ENCODE measurements around the gene CISD3.

The CISD3 gene

DNA sequence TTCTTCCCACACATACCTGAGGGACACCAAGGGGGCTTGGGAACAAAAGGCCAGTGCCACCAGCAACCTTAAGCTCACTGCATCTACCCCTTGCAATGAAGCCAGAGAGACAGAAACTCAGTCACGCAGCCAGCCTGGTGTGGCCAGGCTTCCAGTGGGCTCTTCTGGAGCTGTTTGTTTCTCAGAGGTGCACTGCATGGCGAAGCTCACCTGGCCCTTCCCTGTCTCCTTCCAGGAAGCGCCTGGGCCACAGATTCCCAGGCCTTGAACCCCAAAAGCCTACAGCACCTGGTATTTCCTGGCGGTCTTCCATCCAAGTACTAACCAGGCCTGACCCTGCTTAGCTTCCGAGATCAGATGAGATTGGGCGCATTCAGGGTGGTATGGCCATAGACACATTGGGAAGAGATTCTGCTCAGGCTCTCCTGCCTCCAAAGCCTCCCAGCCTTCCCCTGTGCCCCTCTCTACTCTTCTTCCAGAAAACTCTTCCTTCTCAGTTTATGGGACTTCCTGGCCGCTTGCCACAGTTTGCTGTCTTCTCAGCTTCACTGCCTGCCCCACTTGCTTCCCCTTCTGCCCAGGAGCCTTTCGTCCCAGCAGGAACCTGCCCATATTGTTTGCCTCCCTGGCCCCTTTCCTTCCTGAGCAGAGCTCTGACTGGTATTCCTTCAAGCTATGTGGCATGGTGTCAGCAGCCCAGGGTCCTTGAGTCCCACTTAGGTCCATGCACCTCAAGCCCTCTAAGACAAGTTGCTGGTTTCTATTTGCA, 1.6 kb downstream of the CISD3 start:
- Histone ChIP-seq H3K36me3 (ENCODE audit: insufficient read depth, low read length) (no peaks in the 10 kb centered on the region), H3K4me1 (ENCODE audit: insufficient read depth, low read length, severe bottlenecking) (peaks cover 47% of the 10 kb centered on the region), H3K4me3 (ENCODE audit: low read depth, low read length, poor library complexity, severe bottlenecking) (peak overlapping the region; percentile 75), H3K9me3 (ENCODE audit: low read length) (no peaks in the 10 kb centered on the region), H3K27ac (ENCODE audit: low read depth, low read length, poor library complexity, severe bottlenecking) (no peak overlapping the region), H4K20me1 (ENCODE audit: insufficient read depth, low read length) (no peaks in the 10 kb centered on the region), H3F3A (ENCODE audit: insufficient read depth, low read length) (peaks cover 9% of the 10 kb centered on the region; the same call in 1 of the 2 replicates), H3K4me2 (ENCODE audit: low read length) (peak overlapping the region; percentile 85), H2AFZ (ENCODE audit: low read length) (no peak overlapping the region), H3K9me2 (ENCODE audit: low read depth, low read length) (no peaks in the 10 kb centered on the region), H3K79me2 (ENCODE audit: insufficient read depth, low read length) (no peaks in the 10 kb centered on the region), H3K9ac (ENCODE audit: low read length) (peak overlapping the region; percentile 89), H3K27me3 (ENCODE audit: insufficient read depth, low read length) (0 out of 2 replicates have a peak, but pooled peaks cover 4% of the 10 kb centered on the region)
- TF ChIP-seq, protein P1, sequence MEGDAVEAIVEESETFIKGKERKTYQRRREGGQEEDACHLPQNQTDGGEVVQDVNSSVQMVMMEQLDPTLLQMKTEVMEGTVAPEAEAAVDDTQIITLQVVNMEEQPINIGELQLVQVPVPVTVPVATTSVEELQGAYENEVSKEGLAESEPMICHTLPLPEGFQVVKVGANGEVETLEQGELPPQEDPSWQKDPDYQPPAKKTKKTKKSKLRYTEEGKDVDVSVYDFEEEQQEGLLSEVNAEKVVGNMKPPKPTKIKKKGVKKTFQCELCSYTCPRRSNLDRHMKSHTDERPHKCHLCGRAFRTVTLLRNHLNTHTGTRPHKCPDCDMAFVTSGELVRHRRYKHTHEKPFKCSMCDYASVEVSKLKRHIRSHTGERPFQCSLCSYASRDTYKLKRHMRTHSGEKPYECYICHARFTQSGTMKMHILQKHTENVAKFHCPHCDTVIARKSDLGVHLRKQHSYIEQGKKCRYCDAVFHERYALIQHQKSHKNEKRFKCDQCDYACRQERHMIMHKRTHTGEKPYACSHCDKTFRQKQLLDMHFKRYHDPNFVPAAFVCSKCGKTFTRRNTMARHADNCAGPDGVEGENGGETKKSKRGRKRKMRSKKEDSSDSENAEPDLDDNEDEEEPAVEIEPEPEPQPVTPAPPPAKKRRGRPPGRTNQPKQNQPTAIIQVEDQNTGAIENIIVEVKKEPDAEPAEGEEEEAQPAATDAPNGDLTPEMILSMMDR (IDR thresholded peaks at IDR 0.05; ENCODE audit: low read length), result no peak
- TF ChIP-seq EZH2 (IDR thresholded peaks at IDR 0.05; ENCODE audit: borderline replicate concordance, low read length), result no peak

DNA sequence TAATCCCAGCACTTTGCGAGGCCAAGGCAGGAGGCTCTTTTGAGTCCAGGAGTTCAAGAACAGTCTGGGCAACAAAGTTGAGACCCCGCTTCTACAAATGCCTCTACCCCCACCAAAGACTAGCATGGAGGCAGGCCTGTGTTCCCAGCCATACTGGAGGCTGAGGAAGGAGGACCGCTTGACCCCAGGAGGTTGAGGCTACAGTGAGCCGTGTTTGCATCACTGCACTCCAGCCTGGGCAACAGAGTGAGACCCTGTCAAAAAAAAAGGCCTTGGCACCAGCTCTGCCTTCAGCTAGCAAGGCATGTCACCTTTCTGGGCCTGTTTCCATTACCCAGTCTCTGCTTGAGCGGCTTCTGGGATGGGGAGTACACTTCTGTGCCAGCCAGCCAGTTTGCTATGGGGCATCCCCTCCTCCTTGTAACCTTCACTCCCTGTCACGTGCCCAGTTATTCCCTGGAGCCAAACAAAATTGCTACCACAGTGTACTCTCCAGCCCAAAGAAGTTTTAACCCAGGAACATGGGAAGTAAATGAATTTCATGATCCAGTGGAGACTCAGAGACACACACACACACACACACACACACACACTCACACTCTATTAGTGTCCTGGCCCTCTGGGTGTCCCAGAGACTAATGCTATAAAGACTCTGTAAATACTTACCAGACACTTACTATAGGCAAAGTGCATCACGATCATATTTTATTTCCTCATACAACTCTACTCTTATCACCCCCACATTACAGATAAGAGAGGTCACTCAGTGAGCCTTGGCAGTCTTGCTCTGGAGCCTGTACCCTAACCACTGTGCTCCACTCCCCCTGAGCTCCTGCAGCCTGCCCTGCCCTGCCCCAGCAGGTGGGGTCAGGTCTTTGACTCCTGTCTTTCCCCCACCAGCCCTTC, 2.5 kb downstream of the CISD3 start:
- Histone ChIP-seq H3K36me3 (ENCODE audit: insufficient read depth, low read length) (no peaks in the 10 kb centered on the region), H3F3A (ENCODE audit: insufficient read depth, low read length) (peaks cover 9% of the 10 kb centered on the region; the same call in 1 of the 2 replicates), H3K27me3 (ENCODE audit: insufficient read depth, low read length) (0 out of 2 replicates have a peak, but pooled peaks cover 4% of the 10 kb centered on the region), H3K27ac (ENCODE audit: low read depth, low read length, poor library complexity, severe bottlenecking) (no peak overlapping the region), H3K4me3 (ENCODE audit: low read depth, low read length, poor library complexity, severe bottlenecking) (no peak overlapping the region), H2AFZ (ENCODE audit: low read length) (no peak overlapping the region), H3K9me2 (ENCODE audit: low read depth, low read length) (no peaks in the 10 kb centered on the region), H3K4me1 (ENCODE audit: insufficient read depth, low read length, severe bottlenecking) (peaks cover 47% of the 10 kb centered on the region), H3K9me3 (ENCODE audit: low read length) (no peaks in the 10 kb centered on the region), H3K79me2 (ENCODE audit: insufficient read depth, low read length) (no peaks in the 10 kb centered on the region), H3K4me2 (ENCODE audit: low read length) (no peak overlapping the region), H3K9ac (ENCODE audit: low read length) (no peak overlapping the region), H4K20me1 (ENCODE audit: insufficient read depth, low read length) (no peaks in the 10 kb centered on the region)
- TF ChIP-seq EZH2 (IDR thresholded peaks at IDR 0.05; ENCODE audit: borderline replicate concordance, low read length), result no peak
- TF ChIP-seq, protein P1 (IDR thresholded peaks at IDR 0.05; ENCODE audit: low read length), result no peak

GRCh38 chr17:38733282-38733981, 3.3 kb downstream of the CISD3 start:
- Histone ChIP-seq H3K4me1 (ENCODE audit: insufficient read depth, low read length, severe bottlenecking) (peaks cover 39% of the 10 kb centered on the region), H2AFZ (ENCODE audit: low read length) (no peak overlapping the region), H3K27me3 (ENCODE audit: insufficient read depth, low read length) (0 out of 2 replicates have a peak, but pooled peaks cover 7% of the 10 kb centered on the region), H3K9me2 (ENCODE audit: low read depth, low read length) (no peaks in the 10 kb centered on the region), H3K4me3 (ENCODE audit: low read depth, low read length, poor library complexity, severe bottlenecking) (no peak overlapping the region), H3K4me2 (ENCODE audit: low read length) (no peak overlapping the region), H3F3A (ENCODE audit: insufficient read depth, low read length) (peaks cover 9% of the 10 kb centered on the region; the same call in 1 of the 2 replicates), H3K79me2 (ENCODE audit: insufficient read depth, low read length) (no peaks in the 10 kb centered on the region), H3K27ac (ENCODE audit: low read depth, low read length, poor library complexity, severe bottlenecking) (no peak overlapping the region), H3K9ac (ENCODE audit: low read length) (no peak overlapping the region), H3K36me3 (ENCODE audit: insufficient read depth, low read length) (no peaks in the 10 kb centered on the region), H4K20me1 (ENCODE audit: insufficient read depth, low read length) (no peaks in the 10 kb centered on the region), H3K9me3 (ENCODE audit: low read length) (no peaks in the 10 kb centered on the region)
- no peak for TF ChIP-seq EZH2 (IDR thresholded peaks at IDR 0.05; ENCODE audit: borderline replicate concordance, low read length)
- TF ChIP-seq, protein P1 (IDR thresholded peaks at IDR 0.05; ENCODE audit: low read length), result no peak

Measured in OCI-LY1 (cell line).